ENCODE results near the gene FUS. TPM values are rescaled to one million over a fixed set of nuclear protein-coding genes. Genes with fewer than 3 reads are reported as not detected.

Gene FUS
- 166 TPM for total RNA-seq

GRCh38 chr16:31179747-31180459 is at the start of gene FUS:
Gene FUS (plus strand): TSS chr16:31180139. CDS start chr16:31180215, 76 bp downstream.
- intact Hi-C loops (cut with DNase I) = loop anchor here (1.0 to 5.0 kb wide), 9 partner anchors 38 to 692 kb away; partner anchors contain the start of genes ARMC5, BCKDK, RUSF1 and VKORC1
- peaks cover 25 to 27% of the 10 kb centered on the region in 2 donors for H3K36me3 ChIP-seq
- peaks cover 5 to 35% of the 10 kb centered on the region in 2 donors for H3K4me1 ChIP-seq

GRCh38 chr16:31130336-31130891 is 49.5 kb upstream of the FUS start:
- DNase-seq (ENCODE audit: low spot score in 2 of 2) = no peak
- no peaks in the 10 kb centered on the region for H3K27me3 ChIP-seq
- H3K9me3 ChIP-seq = no peaks in the 10 kb centered on the region
- intact Hi-C loops (cut with DNase I) = no loop called here
- peaks cover 44 to 68% of the 10 kb centered on the region in 2 donors for H3K36me3 ChIP-seq
- no peaks in the 10 kb centered on the region for H3K4me1 ChIP-seq
- no peak overlapping the region for H3K4me3 ChIP-seq
- peak overlapping the region in 1 of 2 donors; percentile 58 for H3K27ac ChIP-seq
- TF ChIP-seq CTCF (IDR thresholded peaks at IDR 0.05) = no peak

More at GRCh38 chr16:31179747-31180459, at the start of gene FUS:
- Histone ChIP-seq H3K9me3 (no peaks in the 10 kb centered on the region), H3K4me3 (peak within 1 kb of the TSS; percentile 92 to 97), H3K27me3 (no peaks in the 10 kb centered on the region), H3K27ac (peak within 1 kb of the TSS; percentile 98 to 99)
- DNase-seq (ENCODE audit: low spot score in 2 of 2) = peak; percentile 44 to 94
- TF ChIP-seq CTCF (IDR thresholded peaks at IDR 0.05) = peak in 1 of 3 experiments; percentile 3

DNA sequence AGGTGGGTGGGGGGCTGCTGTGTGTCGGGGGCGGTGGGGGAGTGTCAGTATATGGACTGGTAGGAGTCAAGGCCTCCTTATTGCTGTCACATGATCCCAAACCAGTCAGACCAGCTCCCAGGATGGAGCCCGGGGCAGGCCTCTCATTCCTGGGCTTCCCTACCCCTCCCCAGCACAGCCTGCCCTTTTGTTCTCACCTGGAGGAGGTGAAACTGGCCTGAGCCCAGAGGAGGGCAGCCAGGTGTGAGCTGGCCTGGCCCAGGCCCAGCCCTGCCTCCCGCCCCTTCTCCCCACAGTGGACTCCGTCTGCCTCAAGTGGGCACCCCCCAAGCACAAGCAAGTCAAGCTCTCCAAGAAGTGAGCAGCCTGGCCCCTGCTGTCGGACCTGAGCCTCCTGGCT is 49.0 kb upstream of the FUS start:
- intact Hi-C loops (cut with DNase I) = no loop called here
- H3K4me3 ChIP-seq = no peak overlapping the region
- H3K9me3 ChIP-seq = no peaks in the 10 kb centered on the region
- H3K27ac ChIP-seq = no peak overlapping the region
- peaks cover 44 to 63% of the 10 kb centered on the region in 2 donors for H3K36me3 ChIP-seq
- no peaks in the 10 kb centered on the region for H3K4me1 ChIP-seq
- no peaks in the 10 kb centered on the region for H3K27me3 ChIP-seq
- no peak for DNase-seq (ENCODE audit: low spot score in 2 of 2)
- no peak for TF ChIP-seq CTCF (IDR thresholded peaks at IDR 0.05)

- no peak for DNase-seq (ENCODE audit: low spot score in 2 of 2)
- H3K27ac ChIP-seq = no peak overlapping the region
- no peaks in the 10 kb centered on the region for H3K27me3 ChIP-seq
- H3K4me3 ChIP-seq = no peak overlapping the region
- intact Hi-C loops (cut with DNase I) = no loop called here
- no peaks in the 10 kb centered on the region for H3K9me3 ChIP-seq
- peaks cover 44 to 58% of the 10 kb centered on the region in 2 donors for H3K36me3 ChIP-seq
- TF ChIP-seq CTCF (IDR thresholded peaks at IDR 0.05) = no peak
- H3K4me1 ChIP-seq = no peaks in the 10 kb centered on the region
Measured at GRCh38 chr16:31131416-31131815, 48.5 kb upstream of the FUS start.

GRCh38 chr16:31131841-31132271 is 48.1 kb upstream of the FUS start:
- DNase-seq (ENCODE audit: low spot score in 2 of 2) = no peak
- H3K27ac ChIP-seq = no peak overlapping the region
- H3K36me3 ChIP-seq = peaks cover 43 to 54% of the 10 kb centered on the region in 2 donors
- H3K27me3 ChIP-seq = no peaks in the 10 kb centered on the region
- no peaks in the 10 kb centered on the region for H3K4me1 ChIP-seq
- TF ChIP-seq CTCF (IDR thresholded peaks at IDR 0.05) = no peak
- no peaks in the 10 kb centered on the region for H3K9me3 ChIP-seq
- intact Hi-C loops (cut with DNase I) = no loop called here
- no peak overlapping the region for H3K4me3 ChIP-seq

Data from ascending aorta (tissue), 2 donors.